ENCODE results near the gene HMGN2.

Gene HMGN2

DNA sequence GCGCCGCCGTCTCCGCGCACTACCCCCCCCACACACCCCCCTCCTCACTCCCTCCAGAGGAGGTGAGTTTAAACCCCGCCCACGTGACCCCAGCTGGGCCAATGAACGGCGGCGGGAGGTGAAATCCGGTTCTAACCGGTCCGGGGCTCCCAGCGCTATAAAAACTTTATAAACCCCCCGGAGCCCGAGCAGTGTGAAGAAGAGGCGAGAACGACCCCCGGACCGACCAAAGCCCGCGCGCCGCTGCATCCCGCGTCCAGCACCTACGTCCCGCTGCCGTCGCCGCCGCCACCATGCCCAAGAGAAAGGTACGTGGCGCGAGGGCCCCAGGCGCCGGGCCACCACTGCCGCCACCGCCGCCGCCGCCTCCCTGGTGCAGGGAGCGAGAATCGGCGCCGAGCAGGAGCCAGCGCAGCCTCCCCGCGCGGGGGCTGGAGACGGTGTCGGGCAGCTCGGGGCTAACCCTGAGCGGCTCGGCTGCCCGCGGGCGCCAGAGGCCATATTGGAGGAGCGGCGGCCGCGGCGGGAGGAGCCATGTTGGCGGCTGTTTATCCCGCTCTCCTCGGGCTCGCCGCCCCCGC, at the start of gene HMGN2:
HMGN2 (plus strand) TSS at position 121 of the 581 bp plus-strand sequence; CDS start at position 294, 173 bp downstream.
- DNase-seq = peak; percentile 93

DNA sequence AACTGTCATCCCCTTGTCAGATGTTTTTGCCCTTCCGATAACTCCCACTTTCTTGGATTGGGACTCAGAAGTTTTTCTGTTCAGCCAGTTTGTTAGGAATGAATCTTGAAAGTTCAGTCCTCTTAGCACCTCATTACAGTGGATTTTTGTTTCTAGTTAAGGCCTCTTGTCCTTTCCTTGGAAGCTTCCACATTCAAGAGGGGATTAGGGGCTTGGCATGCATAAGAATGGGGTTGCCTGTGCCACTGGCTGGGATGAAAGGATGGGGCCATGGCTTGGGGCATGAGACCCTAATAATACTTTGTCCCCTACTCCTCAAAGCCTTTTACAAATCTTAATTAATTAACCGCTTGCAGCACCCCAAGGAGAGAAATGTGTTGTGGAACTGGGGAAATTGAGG, 42.5 kb upstream of the HMGN2 start:
- DNase-seq = no peak

DNA sequence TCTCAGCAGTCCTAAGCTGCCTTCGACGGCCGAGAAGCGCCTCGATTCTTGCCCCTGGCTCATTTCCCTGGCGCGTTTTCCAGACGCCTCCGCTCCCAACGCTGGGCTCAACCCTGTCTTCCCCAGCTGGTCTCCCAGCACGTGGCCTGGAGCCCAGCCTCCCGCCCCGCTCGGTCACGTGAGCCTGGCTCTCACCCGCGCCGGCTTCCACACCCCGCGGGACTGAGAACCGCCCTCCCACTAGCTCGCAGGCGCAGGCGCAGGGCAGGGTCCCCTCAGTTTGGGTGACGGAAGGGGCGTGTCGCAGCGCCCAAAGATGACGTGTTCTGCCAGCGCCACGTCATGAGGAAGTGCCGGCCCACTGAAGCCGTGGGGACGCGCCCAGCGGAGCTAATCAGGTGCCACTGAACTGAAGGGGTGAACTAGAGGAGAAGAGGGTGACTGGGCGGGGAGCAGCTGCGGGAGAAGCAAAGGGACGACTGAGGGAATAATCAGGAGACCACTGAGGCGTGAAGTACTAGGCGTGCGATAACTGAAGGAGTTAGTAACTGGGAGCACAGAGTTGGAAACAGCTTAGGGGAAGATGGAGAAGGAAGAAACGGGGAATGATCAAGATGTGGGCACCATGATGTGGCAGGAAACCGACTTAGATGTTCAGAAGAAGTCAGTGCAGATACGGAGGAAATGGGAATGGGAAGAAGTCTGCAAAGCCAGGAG, 40.1 kb upstream of the HMGN2 start, which contains the start of gene DHDDS:
DHDDS (plus strand) TSS at position 343 of the 717 bp plus-strand sequence. CDS start 625 bp downstream, outside the sequence.
- peak; percentile 99 for DNase-seq

DNA sequence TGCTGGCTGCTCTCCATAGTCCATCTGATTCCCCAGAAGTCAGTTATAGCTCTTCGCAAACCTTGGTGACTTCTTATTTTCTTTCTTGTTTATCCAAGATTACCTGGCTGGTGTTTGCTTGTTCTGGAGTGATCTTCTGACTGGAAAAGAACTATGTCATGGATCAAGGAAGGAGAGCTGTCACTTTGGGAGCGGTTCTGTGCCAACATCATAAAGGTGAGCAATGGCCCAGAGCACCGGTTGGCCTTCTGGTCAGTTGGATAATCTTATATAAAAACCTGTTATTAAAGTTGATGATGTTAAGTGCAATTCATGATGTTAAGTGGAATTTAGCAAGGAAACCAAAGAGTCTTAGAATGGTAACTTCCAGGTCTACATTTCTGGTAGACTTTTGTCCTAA, 39.4 kb upstream of the HMGN2 start:
- no peak for DNase-seq

DNA sequence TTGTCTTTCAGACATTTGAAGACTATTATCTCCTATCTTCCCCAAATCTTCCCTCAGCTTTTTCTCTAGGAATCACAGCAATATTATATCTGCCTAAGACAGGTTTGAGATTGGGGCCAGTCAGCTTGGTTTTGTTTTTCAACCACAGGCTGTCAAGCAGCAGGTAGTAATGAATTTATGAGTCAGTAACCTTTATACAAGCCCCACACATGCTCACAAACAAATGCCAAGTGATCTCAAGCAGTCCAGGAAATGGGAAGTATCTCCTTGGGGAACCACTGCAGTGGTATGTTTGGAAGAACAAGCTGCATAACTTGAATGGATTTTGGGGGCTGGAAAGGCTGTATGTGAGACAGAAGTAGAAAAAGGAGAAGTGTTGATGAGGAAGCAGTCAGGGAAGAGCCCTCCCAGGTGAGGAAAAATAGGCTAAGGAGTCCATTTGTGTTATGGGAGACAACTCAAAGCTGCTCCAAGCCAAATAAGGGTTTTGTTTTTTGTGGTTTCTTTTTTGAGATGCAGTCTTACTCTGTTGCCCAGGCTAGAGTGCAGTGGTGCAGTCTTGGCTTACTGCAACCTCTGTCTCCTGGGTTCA, 38.0 kb upstream of the HMGN2 start:
- DNase-seq = no peak

DNA sequence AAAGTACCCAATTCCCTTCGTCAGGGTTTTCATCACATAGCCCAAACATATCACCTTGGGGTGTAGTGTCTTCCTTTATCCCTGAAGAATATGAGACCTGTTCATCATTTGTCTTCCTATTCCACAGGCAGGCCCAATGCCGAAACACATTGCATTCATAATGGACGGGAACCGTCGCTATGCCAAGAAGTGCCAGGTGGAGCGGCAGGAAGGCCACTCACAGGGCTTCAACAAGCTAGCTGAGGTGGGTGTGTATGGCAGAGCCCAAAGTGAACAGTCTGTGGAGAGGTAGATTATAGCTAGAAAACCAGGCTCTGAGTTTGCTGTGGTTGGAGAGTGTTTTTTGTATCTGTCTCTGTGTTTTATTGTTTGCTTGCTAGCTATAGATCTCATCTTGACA, 34.2 kb upstream of the HMGN2 start:
- no peak for DNase-seq

DNA sequence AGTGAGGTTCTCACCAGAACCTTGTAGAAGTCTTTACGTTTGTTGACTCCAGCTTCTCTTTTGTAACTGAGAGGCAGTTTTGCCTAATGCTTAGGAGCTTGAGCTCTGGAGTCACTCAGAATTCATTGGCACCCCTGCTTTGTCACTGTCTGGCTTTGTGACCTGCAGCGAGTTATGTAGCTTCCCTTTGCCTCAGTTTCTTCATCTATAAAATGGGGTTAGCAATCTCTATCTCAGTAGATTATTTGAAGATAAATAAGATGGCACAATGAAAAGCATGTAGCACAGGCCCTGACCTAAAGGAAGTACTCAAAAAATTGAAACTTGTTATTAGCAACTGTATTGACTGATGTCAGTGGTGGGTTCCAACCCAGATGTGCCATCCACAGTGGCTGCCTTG, 32.0 kb upstream of the HMGN2 start:
- DNase-seq = no peak

DNA sequence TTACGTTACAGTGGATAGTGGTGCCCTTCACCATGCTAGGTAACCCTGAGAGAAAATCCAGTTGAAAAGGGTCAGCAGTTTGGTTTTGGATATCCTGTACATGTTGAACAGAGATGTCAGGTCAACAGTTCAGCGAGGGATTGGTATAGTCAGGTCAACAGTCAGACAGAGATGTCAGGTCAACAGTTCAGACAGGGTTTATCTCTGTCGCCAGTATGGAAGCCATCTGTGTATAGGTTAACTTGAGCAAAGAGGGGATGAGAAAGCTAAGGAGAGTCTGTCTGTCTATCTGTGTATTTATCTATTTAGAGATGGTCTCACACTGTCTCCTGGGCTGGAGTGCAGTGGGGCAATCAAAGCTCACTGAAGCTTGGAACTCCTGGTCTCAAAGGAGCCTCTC, 22.4 kb upstream of the HMGN2 start:
- DNase-seq = no peak

DNA sequence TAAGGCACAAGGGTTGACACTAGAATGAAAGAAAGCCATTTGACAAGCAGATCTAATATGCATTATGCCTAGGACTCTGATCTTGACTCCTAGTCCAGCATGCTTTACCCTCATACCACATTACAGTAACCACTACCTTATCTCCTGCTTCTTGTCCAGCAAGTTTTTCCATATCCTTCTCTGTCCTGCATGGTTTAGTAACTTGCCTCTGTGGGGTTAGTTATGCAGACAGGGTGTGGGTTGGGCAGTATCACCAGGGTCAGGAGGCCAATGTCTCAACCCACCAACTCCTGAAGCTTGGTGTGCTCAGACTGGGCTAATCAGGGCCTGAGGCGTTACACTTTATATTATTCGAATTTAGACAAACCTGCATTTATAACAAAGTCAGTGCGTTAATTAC, 21.3 kb upstream of the HMGN2 start:
- DNase-seq = no peak

DNA sequence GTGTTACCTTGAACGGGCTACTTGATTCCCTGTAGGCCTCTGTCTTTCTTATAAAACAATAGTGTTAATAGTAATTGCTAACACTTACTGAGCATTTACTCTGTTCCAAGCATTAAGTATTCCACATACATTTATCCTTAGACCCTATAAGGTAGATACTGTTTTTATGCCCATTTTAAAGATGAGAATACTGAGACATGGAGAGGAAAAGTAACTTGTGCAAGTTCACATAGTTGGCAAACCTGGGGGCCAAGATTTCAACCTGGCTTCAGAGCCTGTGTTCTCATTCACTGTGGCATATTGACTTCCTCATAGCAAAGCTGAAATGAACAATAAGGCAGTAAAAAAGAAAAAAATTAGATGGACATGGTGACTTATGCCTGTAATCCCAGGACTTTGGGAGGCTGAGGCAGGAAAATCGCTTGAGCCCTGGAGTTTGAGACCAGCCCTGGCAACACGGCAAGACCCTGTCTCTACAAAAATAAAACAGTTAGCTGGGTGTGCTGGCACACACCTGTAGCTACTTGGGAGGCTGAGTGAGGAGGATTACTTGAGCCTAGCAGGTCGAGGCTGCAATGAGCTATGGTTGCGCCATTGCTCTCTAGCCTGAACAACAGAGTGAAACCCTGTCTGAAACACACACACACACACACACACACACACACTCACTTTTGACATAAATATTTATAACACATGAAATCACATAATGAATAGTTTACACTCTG, 19.6 kb upstream of the HMGN2 start:
- DNase-seq = no peak

DNA sequence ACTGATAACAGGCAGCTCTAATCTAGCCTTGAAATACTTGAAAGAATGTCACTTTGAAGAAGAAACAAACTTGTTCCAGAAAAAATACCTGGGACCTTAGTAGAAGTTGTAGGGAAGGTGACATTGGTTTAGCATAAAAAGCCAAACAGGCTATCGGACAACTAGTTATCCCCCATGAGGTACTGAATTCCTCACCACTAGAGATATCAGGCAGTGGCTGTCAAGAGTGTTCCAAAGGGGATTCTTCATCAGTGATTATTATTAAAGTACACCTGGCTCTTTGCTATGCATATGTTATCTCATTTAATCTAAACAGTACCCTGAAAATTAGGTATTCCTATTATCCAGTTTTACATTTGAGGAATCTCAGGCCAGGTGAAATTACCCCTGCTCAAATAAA, 13.1 kb upstream of the HMGN2 start:
- DNase-seq = no peak

DNA sequence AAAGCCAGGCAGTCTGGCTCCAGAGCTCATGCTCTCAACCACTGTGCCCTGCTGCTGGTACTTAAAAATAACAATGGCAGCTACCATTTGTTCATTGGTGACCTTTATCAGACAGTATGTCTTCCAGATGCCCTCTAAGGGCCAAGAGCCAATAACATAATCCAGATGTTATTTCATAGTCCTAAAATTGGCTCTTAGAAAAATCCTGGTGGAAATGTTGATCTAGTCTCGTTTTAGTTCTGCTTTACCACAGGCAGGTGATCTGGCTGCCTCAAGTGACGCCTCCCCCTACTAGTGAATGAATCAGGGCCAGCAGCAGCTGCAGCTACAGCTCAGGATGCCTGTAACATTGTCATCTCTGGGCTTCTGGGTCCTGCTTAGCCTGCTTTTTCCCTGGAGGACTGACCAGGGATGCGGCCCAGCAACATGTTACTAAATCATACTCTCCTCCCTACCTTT, 12.6 kb upstream of the HMGN2 start:
- DNase-seq = no peak

DNA sequence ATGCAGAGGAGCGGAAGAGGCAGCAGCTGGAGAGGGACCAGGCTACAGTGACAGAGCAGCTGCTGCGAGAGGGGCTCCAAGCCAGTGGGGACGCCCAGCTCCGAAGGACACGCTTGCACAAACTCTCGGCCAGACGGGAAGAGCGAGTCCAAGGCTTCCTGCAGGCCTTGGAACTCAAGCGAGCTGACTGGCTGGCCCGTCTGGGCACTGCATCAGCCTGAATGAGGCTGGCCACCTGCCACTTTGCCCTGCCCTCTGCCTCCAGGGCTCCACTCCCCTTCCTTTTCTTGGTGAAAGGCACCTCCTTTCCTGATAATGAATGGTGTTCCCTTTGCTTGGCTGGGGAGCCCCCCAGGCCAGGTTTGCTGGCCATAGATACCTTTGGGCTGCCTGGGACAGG, 3.3 kb upstream of the HMGN2 start:
- no peak for DNase-seq

DNA sequence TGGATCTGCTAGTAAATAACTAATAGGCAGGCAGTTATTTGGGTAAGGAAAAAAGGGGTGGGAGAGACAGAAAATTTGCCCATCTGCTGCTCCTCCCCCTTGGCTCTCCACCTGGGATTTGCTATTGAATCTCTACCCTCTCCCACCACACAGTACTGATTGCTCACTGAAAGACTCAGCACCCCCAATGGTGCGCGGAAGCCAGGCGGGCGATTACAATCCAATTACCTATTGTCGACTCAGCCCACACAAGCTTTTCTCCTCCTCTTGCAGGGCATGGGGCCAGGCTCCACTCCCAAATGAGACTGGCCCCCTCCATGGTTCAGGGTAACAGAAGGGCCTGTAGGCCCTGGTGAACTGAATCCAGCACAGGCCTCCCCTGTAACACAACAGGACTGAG, 2.7 kb upstream of the HMGN2 start:
- no peak for DNase-seq

DNA sequence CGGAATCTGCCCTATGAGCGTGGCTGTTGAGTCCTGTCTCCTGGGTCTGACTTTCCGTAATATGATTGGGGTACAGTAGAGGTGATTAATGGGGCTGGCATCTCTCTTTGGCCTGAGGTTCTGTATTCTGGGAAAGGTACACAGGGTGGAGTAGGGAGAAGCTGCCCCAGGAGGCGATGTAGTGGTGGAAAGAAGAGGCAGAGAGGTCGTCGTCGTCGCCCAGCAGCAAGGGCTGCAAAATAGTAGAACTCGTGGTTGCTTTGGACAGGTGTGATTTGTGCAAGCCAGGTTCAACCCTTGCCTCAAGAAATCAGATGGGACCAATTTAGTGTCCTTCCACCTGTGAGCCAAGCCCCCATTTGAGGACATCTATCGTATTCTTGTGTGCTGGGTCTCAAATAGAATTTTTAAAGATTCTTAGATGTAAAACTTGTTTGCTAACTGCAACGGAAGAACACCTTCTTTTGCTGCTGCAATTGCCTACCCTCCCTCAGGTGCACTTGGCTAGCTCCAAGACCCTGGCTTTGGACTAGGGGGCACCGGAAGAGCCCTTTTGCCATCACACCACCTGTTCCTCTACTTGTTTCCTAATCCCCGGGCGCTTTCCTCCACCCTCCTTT, 1.3 kb upstream of the HMGN2 start:
- DNase-seq = no peak

DNA sequence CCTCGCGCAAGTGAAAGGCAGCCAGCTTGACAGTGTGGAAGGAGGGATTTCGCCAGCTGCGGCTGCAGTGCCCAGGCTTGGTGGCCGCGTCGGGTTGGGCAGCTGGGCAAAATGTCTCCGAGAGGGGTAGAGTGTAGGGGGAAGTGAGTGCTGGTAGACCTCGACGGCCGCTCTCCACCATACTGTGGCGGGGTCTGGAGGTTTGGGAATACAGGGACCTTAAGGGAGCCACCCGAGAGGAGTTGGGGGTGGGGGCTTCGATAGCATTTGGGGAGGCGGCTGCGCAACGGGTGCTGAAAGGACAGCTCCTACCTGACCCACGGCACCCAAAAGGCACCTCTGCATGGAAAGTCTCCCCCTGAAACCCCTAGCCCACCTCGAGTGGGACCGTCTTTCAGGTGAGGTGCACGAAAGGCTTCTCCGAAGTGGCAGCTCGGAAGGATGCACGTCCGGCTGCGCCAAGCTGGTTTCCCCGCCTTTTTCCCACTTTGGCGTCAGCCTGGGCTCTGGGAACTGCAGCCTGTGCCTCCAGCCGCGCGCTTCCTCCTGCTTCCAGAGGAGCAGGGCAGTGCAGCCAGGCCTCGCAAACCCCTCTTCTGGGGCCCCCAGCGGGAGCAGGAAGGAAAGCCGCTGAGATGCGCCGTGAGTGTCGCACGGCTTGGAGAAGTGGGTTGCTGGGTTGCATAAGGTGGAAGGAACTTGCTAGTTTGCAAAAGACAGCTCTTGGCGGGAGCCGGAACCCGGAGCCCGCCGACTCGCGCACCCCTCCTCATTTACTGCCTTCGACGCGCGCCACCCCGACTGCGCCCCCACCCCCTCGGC, 531 bp upstream of the HMGN2 start:
- DNase-seq = peak; percentile 58

DNA sequence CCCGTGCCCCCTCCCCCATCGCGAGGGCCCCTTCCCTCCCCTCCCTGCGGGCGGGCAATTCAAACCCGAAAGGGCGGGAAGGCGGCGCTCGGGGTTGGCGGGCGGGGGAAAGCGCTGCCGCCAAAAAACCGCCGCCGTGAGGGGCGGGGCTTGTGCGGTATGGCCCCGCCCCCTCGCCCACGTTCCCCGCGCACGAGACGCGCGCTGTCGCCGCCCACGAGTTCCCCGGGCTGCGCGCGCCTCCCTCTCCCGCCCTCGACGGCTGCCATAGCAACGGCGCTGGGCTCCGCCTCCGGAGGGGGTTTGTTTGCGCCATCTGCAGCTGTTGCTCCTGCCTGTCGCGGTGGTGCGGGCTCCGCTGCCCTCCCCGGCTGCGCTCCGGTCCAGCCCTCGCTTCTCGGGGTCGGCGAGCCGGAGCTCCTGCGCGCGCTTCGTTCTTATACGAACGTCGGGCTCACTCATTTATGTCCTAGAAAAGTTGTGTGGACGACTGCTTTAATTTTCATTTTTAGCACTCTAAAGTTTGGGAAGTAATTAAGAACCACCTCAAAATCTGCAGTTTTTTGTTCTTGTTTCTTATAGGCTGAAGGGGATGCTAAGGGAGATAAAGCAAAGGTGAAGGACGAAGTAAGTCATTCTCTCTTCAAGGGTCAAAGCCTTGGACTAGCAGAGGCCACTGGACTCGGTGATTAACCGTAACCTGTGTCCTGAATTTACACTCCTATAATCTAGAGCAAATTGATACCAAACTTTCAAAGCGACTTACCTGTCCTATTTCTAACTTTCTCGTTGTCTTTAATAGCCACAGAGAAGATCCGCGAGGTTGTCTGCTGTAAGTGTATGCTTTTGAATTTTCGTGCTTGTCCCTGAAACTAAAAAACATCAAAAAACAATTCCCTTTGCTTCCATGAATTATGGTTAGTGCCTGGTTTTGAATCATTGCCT, 933 bp downstream of the HMGN2 start:
- peak; percentile 97 for DNase-seq

DNA sequence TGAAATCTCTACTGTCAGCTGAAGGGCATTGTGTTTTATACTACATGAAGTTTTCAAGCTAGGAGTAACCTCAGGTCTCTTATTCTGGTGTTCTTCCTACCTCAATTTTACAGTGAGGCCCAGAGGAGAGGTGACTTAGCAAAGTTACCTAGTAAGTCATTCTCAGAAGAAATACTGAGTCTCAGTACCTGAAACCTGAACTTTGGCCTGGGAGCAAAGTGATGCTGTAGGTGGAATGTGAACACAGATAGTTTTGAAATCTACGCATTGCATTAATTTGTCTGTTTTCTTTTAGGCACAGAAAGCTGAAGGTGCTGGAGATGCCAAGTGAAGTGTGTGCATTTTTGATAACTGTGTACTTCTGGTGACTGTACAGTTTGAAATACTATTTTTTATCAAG, 2.6 kb downstream of the HMGN2 start:
- DNase-seq = no peak

DNA sequence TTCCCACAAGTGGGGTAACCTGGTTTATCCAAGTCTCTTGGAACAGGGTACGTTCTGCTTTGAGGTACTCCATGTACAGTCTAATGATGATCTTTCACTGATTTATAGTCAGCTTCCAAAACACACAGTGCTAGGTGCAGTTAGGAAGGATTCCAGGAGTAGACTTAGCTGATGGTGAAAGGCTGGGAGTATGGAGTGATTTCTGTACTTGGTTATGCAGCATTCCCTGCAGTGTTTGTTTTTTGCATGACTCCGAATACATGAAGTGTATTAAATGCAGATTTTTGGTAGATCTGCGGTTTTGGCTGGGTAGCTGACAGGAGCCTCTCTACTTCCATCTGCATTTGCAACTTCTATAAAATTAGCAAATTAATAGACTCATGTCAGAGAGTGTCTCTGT, 3.7 kb downstream of the HMGN2 start:
- no peak for DNase-seq

DNA sequence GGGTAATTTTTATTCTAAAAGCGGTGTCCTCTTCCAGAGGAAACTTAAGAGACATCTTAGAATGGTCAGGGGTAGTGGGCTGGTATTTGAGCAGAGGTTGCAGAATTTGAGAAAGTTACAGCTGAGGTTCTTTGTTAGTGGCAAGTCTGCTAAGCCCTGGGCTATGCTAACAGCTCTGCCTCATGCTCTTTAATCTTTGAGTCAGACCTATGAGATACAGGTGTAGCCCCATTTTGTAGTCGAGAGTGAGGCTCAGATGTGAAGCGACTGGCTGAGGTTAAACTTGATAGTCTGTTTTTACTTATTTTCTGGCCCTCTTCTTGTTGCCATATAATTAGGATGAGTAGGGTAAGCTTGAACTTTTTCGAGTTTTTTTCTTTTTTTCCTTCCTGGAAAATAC, 4.7 kb downstream of the HMGN2 start:
- DNase-seq = no peak

Measured in stimulated activated CD8-positive, alpha-beta memory T cell treated with anti-CD3 and anti-CD28 coated beads, Interleukin-4, amount 100 ng/mL, for 48 hours (primary cell).